ENCODE results near the gene PAM.

PAM gene

GRCh38 chr5:102815540-102816332, 60.6 kb downstream of the PAM start:
- no peak for DNase-seq

GRCh38 chr5:102818345-102818744, 63.2 kb downstream of the PAM start:
- DNase-seq: no peak

- DNase-seq: no peak
Measured at GRCh38 chr5:102818934-102819333, 63.8 kb downstream of the PAM start.

GRCh38 chr5:102819634-102820033, 64.5 kb downstream of the PAM start:
- peak; percentile 82 for DNase-seq

GRCh38 chr5:102823441-102823874, 68.4 kb downstream of the PAM start:
- DNase-seq: peak; percentile 90

GRCh38 chr5:102826629-102827028, 71.5 kb downstream of the PAM start:
- no peak for DNase-seq

GRCh38 chr5:102830241-102830640, 75.1 kb downstream of the PAM start:
- no peak for DNase-seq

- DNase-seq: no peak
Measured at GRCh38 chr5:102832445-102832844, 77.3 kb downstream of the PAM start.

GRCh38 chr5:102833146-102833545, 78.0 kb downstream of the PAM start:
- DNase-seq: no peak

GRCh38 chr5:102834438-102834964, 79.4 kb downstream of the PAM start:
- no peak for DNase-seq

GRCh38 chr5:102835717-102836116, 80.6 kb downstream of the PAM start:
- no peak for DNase-seq

GRCh38 chr5:102841021-102841420, 85.9 kb downstream of the PAM start:
- no peak for DNase-seq

- DNase-seq: no peak
Measured at GRCh38 chr5:102843997-102844396, 88.9 kb downstream of the PAM start.

- no peak for DNase-seq
Measured at GRCh38 chr5:102845041-102845440, 89.9 kb downstream of the PAM start.

- DNase-seq: no peak
Measured at GRCh38 chr5:102850503-102850902, 95.4 kb downstream of the PAM start.

- no peak for DNase-seq
Measured at GRCh38 chr5:102853680-102854079, 98.6 kb downstream of the PAM start.

- DNase-seq: no peak
Measured at GRCh38 chr5:102855681-102856388, 100.7 kb downstream of the PAM start.

GRCh38 chr5:102856389-102856777, 101.3 kb downstream of the PAM start:
- DNase-seq: no peak

- no peak for DNase-seq
Measured at GRCh38 chr5:102857076-102857818, 102.1 kb downstream of the PAM start.

GRCh38 chr5:102858221-102858620, 103.1 kb downstream of the PAM start:
- no peak for DNase-seq

- no peak for DNase-seq
Measured at GRCh38 chr5:102858808-102859207, 103.7 kb downstream of the PAM start.

- DNase-seq: no peak
Measured at GRCh38 chr5:102860035-102860434, 104.9 kb downstream of the PAM start.

- no peak for DNase-seq
Measured at GRCh38 chr5:102863058-102863457, 108.0 kb downstream of the PAM start.
